ENCODE results near the gene ANXA11. TPM values are rescaled to one million over a fixed set of nuclear protein-coding genes. Genes with fewer than 3 reads are reported as not detected.

Gene ANXA11
- total and polyA plus RNA-seq, 2 experiments from 2014 or later, result 42.3 to 70.0 TPM

DNA sequence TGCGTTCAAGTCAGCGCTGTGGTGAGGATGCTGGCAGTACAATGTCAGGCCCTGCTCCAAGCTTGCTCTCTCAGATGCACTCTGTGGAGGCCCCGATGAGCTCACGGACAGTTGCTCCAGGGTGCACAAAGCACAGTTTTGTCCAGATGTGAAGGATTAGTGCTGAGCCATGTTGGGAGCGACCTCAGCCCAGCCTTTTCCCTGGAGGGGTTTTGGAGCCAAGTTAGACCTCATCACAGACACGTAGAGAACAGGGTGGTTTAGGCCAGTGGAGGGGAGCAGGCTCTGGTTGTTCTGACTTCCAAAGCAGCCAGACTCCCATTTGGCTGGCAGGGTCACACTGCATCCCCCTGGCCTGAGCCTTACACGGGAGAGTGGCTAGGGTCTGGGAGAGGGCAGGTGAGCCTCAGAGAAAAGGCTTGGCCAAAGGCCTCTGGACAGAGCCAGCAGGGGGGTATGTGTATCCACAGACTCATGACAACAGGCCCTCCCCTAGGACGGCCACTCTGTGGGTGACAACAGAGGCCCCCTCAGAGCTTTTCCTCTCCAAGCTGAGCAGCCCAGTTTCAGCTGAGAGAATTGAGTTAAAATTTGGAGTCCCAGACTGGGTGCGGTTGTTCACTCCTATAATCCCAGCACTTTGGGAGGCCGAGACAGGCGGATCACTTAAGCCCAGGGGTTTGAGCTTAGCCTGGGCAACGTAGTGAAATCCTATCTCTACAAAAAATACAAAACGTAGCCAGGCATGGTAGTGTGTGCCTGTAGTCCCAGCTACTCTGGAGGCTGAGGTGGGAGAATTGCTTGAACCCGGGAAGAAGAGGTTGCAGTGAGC lies 68.1 kb downstream of the ANXA11 start (continued):
- TF ChIP-seq ZNF462 (CRISPR knock-in tag; IDR thresholded peaks at IDR 0.05) (no peak), POLR2AphosphoS5 (IDR thresholded peaks at IDR 0.05; ENCODE audit: low read depth) (no peak), STAT1 (IDR thresholded peaks at IDR 0.05; ENCODE audit: unreplicated experiment) (no peak), EZH2phosphoT487 (IDR thresholded peaks at IDR 0.05; ENCODE audit: unreplicated experiment) (no peak), NANOG (IDR thresholded peaks at IDR 0.05; ENCODE audit: borderline replicate concordance) (no peak), JUNB (IDR thresholded peaks at IDR 0.05; ENCODE audit: unreplicated experiment) (no peak), EZH2 (IDR thresholded peaks at IDR 0.05; ENCODE audit: low read depth, unreplicated experiment) (no peak), CTCF (conservative IDR thresholded peaks at IDR 0.05; ENCODE audit: low read depth in 2 of 2) (no peak), ZNF114 (CRISPR knock-in tag; IDR thresholded peaks at IDR 0.05) (no peak)
- TF ChIP-seq, protein P1, sequence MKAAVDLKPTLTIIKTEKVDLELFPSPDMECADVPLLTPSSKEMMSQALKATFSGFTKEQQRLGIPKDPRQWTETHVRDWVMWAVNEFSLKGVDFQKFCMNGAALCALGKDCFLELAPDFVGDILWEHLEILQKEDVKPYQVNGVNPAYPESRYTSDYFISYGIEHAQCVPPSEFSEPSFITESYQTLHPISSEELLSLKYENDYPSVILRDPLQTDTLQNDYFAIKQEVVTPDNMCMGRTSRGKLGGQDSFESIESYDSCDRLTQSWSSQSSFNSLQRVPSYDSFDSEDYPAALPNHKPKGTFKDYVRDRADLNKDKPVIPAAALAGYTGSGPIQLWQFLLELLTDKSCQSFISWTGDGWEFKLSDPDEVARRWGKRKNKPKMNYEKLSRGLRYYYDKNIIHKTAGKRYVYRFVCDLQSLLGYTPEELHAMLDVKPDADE (IDR thresholded peaks at IDR 0.05), result no peak

Measured in GM23338 (cell line).